HG03064 (cell line): ENCODE results near the gene RNF180.
"Not testable (repeated sequence)": the region's sequence is repeated elsewhere in the genome, so short reads cannot be mapped to it uniquely, and the experiment has no call there.

Experiments
- ATAC-seq: cut with Tn5 transposase; IDR thresholded peaks from one replicate; pipeline ENCODE4 v1.9.1; 2021; ENCODE audit warnings: low read depth; ENCODE audit not compliant: unreplicated experiment

Gene RNF180

DNA sequence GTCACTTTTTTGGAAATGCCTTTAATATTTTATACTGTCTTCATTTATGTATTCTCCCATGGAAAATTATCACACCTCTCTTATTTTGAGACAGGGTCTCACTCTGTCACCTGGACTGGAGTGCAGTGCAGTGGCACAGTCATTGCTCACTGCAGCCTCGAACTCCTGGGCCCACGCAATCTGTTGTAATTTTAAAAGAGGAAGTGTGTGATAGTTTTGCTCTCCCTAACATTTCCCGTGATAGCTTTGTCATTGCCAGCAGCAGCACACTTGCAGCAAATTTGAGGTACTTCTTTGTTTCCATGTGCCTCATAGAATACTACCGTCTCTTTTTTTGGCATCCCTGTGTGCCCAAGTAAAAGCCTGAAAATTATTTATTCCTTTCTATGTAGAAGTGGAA lies 103.5 kb downstream of the RNF180 start:
- no peak for ATAC-seq

- ATAC-seq, result no peak
Measured at GRCh38 chr5:64273276-64273675, 107.6 kb downstream of the RNF180 start.

DNA sequence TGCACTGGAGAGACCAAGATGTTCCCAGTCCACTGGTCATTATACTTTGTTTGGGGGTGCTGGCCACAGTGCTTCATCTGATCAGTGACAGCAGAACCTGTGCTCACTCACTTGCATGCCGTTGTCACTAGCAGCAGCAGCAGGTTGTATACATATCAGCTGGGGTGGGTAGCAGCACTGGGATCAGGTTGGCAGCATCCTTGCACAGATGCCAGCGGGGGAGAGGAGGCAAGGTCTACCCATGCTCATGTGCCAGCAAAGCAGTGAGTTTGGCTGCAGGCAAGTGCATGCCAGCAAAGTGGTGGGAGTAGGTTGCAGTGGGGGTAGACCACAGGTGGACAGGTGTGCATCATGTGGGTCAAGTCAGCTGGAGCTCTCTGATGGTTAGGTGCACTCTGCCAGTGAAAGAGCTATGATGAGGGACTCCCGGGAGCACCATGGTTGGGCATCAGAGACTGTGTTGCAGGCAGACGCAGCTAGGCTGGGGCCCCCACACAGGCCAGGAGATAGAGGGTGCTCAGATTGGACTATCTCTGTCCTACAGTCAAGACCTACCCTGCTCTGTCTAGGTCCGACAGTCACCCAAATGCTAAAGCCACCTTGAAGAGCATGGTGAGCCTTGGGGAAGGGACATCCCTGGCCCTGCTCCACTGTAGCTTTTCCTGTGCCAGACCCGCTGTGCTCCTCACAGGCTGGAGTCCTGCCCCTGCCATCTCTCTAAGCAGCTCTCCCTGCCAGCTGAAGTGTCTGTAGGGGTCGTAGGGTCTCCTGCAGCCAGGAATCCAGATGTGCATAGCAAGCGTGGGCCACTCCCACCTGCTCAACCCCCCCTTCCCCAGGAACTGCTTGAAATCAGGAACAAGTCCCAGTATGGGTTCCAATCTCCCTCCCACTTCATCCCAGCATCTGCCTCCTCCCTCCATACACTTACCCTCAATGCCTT lies 119.8 kb downstream of the RNF180 start:
- ATAC-seq, result no peak

DNA sequence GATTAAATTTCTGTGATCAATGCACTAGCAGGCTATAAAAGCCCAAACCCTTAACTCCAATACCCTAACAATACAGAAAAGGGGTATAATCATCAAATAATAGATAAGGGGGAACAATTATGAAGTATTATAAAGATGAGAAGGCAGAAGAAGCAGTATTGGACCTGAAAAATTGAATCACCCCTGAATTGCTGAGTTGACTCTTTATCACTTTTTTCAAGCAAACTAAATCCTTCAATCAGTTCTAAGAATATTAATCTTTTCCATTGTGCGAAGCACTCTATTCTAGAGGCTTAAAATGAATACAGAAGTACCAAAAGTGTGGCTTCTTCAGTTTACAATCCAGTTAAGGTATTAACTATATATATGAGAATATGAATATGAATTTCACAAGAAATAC lies 120.7 kb downstream of the RNF180 start:
- no peak for ATAC-seq

- not testable (repeated sequence) for ATAC-seq
Measured at GRCh38 chr5:64288496-64288895, 122.9 kb downstream of the RNF180 start.

GRCh38 chr5:64292611-64293215 lies 127.1 kb downstream of the RNF180 start:
- ATAC-seq, result no peak

DNA sequence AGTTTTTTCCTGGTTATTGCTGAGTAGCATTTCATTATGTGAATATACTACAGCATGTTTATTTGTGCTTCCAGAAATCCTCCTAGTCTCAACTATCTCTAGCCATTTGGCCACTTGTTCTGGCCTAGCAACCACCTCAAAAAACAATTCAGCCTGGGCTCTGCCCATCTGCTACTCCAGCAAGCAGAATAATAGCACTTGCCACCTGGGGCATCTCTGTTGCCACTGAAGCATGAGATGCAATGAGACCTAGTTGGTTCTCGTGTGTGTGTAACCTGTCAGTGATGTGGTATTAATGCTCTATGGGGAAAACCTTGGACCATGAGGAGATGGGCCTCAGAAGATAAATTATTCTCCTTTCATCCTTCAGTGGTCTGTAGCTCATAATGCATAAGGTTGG lies 129.5 kb downstream of the RNF180 start:
- no peak for ATAC-seq

DNA sequence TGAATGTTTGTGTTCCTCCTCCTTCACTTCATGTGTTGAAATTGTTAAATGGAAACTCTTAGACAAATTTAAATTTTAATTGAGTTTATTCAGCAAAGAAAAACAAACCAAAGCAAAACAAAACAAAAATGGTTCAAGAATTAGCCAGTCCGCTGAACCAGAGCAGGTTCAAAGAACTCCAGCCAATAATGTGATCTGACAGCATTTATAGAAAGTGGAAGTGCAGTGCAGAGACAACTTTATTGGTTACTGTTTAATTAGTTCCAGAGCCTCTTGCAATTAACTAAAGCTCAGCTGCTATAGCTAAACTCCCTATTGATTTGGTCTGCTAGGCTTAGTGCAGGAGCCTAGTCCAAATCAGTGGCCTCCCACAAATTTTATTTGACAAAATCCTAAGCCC lies 132.9 kb downstream of the RNF180 start:
- ATAC-seq, result no peak

DNA sequence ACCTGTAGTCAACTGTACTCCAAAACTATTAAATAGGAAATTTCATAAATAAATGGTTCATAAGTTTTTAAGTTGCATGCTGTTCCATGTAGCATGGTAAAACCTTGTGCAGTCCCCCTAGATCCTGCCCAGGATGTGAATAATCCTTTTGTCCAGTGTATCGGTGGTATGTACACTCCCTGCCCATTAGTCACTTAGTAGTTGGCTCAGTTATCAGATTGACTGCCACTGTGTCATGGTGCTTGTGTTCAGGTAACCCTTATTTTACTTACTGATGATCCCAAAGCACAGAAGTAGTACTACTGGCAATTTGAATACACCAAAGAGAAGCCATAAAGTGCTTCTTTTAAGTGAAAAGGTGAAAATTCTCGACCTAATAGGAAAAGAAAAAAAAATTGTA lies 134.2 kb downstream of the RNF180 start:
- ATAC-seq, result no peak

- no peak for ATAC-seq
Measured at GRCh38 chr5:64301566-64301965, 135.9 kb downstream of the RNF180 start.

DNA sequence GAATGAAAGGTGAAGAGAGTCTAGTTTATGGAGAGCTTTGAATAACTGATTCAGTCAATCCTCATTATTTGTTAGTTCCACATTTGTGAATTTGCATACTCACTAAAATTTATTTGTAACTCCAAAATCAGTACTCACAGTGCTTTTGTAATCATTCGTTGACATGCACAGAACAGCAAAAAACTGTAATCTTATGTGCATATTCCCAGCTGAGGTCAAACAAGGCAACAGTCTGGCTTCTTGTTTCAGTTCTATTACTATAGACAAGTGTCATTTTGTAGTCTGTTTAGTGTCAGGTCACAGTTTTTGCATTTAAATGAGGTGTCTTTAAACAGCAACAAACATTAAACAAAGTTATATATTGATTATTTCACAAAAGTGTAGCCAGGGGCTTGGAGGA lies 142.5 kb downstream of the RNF180 start:
- ATAC-seq, result no peak

DNA sequence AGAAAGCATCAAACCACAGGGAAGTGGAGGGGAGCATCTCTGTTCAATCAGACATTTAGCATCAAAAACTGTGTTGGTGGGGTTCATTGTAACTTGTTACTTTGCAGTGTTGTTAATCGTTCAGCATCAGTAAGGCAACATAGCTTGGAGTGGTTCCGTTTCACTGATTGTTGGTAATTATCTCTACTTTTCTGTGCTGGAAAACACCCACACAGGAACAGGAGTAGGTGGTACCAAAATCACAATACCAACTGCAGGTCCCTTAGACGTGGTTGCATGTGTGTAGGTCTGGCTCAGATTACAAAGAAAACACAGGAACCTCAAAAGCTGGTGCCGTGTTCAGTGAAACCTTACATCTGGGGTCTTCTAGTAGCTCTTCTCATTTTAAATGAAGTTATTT lies 146.8 kb downstream of the RNF180 start:
- ATAC-seq, result no peak

GRCh38 chr5:64315778-64316177 lies 150.1 kb downstream of the RNF180 start:
- no peak for ATAC-seq

- no peak for ATAC-seq
Measured at GRCh38 chr5:64318175-64318574, 152.5 kb downstream of the RNF180 start.

DNA sequence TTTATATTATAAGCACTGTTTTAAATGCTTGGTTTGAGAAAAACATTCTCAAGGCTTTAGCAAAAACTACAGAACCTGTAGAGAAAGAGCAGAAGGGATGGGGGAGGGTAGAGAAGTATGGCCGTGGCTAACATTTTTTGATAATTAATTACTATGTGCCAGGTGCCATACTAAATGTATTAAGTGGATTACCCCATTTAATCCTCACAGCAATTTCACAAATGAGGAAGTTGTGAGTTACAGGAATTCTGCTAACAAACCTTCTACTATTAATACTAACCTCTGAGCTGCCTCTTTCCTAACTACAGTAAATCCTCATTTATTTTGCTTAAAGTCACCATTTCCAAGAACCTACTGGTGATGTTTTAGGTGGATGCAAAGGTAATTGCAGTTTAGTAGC lies 157.9 kb downstream of the RNF180 start:
- no peak for ATAC-seq

DNA sequence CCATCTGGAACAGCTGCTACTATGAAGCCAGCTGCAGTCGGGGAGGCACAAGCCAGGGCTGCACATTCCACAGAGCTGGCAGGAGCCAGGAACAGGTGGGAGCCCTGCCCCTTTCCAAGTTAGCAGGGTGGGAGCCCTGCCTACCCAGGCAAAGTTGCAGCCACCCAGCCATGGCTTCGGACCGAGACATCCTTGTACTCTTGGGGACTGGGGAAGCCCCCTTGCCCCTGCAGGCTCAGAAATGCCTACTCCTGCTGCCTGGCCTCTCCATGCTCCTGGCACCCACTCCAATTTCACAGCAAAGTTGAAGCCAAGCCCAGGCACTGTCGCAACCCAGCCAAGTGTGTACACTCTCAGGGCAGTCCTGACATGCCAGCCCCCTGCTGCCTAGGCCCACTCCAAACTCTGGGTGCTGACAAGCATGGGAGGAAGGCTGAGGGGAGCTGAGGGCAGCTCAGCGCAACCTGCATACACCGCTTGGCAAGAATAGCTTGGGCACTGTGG lies 165.1 kb downstream of the RNF180 start:
- no peak for ATAC-seq

GRCh38 chr5:64331597-64332277 lies 166.1 kb downstream of the RNF180 start:
- no peak for ATAC-seq

DNA sequence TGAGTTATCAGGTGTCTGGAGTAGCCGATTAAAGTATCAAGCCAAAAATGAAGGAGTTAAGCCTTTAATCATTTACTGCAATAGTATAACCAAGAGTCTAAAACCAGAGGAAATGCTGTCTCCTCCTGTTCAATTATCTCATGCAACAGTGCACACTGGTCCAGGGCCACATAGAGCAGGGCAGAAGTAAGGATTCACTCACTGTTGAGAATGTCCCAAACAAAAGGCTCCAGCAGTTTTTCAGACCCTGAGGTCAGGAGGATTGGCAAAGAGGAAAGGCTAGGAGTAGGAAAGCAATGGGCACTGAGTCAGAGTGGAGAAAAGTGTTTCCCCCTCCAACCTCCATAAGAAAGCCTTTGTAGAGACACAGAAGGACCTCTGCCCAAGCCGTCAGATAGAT lies 168.2 kb downstream of the RNF180 start:
- ATAC-seq, result no peak

GRCh38 chr5:64339769-64340168 lies 174.1 kb downstream of the RNF180 start:
- no peak for ATAC-seq

DNA sequence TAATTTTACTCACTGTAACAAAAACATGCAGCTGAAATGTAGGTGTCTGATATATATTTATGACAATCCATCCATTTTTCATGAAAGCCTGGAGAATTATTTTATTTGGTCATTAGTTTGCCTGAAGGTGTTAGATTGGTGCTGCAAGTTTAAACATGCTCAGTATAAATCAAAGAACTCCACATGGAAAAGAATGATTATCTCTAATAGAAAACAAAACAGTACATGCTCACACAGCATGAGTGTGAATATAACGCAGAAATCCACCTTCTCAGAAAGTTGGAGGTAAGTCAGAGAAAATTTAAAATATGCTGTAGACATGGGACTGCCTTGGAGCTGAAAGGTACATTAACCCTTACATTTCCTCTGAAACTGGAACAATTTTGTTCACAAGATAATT lies 174.7 kb downstream of the RNF180 start:
- ATAC-seq, result no peak

DNA sequence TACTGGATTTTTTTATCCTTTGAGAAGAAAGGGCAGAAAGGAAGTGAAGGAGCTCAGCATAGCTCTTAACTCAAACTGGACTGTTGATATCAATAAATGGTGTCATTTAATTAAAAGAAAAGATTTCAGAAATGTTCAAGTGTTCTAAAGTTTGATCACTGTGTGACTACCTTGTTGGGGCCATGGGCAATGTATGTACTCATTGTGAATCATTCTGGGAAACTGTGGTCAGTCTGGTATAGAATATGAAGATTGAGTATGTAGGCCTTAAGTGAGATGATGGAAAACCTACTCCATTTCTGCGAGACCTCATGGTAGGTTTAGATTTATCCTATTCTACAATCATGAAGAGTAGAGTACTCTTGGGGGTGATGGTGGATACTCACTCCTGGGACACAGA lies 175.7 kb downstream of the RNF180 start:
- no peak for ATAC-seq
